GM15510 (cell line): ENCODE measurements around the gene CHFR.

Experiments used
- POLR2A ChIP-seq: IDR thresholded peaks from 3 replicates; pipeline ENCODE4 v1.6.1; 2011; ENCODE audit warnings: borderline replicate concordance; ENCODE audit not compliant: insufficient read length; ENCODE audit errors: extremely low read depth

Gene CHFR

DNA sequence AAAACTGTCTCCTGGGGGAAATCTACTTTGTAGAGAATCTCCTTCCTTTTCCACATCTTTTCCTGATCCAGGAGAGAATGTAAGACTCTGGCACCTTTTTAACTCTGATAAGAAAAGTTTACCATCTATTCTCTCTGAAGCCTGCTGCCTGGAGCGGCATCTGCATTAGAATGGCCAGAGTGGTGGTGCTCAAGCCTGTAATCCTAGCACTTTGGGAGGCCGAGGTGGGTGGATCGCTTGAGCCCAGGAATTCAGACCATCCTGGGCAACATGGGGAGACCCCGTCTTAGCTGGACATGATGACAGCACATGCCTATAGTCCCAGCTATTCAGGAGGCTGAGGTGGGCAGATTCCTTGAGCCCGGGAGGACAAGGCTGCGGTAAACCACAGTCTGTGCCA, 1.4 kb upstream of the CHFR start:
- no peak for TF ChIP-seq POLR2A

DNA sequence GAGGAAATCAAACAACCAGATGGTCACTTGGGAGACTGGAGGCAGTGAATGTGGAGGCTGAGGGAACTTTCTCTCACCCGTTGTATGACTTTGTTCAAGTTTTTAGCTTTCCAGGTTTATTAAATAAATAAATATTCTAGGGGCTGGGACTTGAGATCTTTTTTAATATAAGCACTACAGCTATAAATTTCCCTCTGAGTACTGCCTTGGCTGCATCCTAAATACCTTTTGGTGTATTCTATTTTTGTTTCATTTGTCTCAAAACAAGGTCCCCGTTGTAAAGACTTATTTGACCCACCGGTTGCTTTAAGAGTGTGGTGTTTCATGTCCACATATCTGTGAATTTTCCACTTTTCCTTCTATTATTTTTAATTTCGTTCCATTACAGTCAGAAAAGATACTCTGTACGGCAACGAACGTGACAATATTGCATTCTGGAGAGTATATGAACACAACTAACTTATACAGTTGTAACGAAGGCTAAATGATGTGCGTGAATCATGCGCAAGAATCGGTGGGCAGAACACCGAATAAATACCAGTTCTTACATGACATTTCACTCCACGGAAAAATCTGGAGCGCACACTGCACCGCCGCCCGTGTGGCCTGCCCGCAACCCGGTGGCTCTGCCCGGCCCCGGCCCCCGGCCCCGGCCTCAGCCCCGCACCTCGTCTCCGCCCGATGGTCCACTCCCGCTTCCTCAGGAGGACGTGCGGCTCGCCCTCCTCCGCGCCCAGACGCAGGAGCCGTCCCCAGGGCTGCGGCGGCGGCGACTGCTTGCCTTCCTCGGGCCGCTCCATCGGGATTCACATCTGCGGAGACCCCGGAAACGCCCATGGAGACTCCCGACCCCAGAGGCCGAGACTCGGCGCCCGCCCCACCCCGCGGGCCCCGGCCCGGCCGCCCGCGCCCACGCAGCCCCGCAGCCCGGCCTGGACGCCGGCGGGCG, 602 bp downstream of the CHFR start:
- no peak for TF ChIP-seq POLR2A

DNA sequence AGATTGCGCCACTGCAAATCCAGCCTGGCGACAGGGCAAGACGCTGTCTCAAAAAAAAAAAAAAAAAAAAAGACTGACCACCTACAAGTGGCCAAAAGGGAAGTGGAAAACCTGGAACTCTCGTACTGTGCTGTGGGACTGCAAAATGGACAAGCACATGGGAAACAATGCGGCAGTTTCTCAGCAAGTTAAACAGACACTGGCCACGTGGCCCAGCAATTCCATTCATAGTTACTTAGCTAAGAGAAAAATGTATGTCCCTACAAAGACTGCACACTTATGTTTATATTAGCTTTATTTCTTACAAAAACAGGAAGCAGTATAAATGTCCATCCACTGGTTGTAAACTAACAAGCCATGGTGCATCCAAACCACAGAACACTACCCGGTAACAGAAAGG, 5.6 kb downstream of the CHFR start:
- TF ChIP-seq POLR2A: no peak

DNA sequence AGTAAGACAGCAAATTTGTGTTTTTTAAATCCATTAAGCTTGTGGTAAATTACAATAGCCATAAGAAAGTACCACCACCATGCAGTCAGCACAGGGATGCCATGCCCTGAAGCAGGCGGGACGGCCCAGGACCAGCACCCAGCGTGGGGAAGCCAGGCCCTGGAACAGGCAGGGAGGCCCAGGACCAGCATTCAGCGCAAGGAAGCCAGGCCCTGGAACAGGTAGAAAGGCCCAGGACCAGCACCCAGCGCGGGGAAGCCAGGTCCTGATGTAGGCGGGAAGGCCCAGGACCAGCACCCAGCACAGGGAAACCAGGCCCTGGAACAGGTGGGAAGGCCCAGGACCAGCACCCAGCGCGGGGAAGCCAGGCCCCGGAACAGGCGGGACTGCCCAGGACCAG, 13.2 kb downstream of the CHFR start:
- no peak for TF ChIP-seq POLR2A

DNA sequence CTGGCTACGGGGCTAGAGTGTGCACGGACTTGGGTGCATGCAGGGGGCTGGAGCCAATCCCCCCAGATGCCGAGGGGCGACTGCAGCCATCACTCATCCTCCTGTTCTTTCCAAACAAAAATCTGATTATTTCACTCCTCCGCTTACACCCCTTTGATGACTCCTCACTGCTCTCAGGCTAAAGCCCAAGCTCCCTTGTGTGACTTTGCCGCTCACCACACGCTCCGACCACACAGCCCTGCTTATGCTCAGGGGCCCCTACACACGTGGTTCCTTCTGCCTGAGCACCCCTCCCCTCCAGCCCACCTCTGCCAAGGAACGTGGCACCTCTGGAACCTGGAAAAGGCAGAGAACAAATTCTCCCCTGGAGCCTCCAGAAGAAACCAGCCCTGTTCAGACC, 13.7 kb downstream of the CHFR start:
- TF ChIP-seq POLR2A: no peak

DNA sequence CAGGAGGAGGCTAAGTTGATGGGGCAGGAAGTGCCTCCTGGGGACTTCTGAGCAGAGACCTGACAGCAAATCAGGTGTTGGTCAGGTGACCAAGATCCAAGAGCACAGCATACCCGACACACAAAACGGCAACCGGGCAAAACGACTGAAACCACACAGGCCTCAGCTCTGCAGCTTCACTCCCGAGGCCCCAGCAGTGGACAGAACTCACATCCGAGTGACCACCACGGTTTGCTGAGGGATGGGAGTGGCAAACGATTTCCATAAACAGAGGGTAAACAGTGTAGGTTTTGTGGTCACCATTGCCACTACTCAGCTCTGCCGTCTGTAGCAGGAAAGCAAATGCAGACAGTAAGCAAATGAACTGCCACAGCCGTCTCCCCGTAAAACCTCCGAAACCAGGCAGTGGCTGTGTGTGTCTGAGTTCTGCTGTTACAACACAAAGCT, 14.4 kb downstream of the CHFR start:
- TF ChIP-seq POLR2A: no peak

DNA sequence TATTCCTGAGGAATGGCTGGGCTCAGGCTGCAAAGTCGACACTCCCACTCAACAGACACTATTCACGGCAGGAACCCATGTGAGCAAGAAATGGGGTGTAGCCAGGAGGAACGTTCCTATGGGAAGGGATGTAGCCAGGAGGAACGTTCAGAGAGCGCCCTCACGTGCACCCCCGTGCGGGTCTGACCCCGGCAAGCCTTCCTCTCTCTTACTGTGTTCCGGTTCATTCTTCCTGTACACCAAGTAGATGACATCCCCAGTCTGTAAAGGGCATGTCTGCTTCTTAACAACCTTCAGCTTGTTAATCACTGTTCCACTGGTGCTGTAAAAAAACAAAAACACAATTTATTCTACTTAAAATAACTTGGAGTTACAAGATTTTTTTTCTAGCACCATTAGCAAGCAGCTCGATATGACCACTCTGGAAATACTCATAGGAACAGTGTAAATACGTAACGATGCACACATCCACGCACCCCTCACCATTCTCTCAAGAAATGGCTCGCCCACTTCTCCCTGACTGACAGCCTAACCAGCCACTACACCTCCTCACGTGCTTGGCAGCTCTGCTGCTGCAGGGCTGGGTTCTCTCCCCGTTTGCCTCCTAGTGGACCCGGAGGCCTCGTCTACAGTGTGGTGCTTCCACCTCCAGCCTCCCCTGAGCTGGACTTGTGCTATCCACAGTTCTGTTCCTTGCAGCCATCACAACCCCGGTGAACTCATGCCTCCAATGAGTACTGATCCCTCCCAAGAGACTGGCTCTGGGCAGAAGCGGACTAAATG, 15.1 kb downstream of the CHFR start:
- no peak for TF ChIP-seq POLR2A

DNA sequence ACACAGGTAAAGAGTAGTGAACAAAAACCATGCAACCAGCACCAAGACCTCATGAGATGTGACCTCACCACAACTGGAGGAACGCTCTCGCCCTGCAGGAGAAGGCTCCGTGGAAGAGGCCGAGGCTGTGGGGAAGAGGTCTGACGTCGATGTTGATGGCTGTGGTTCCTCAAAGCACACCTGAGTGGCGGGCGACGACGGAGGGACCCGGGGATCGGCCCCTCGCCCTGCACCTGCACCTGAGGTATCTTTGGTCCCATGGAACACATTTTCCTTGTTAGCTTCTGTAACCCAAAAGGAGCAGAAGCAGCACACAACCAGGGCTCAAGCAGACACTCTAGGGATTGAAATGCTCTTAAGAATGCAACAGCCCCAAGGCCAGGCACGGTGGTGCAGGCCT, 17.9 kb downstream of the CHFR start:
- TF ChIP-seq POLR2A: no peak

DNA sequence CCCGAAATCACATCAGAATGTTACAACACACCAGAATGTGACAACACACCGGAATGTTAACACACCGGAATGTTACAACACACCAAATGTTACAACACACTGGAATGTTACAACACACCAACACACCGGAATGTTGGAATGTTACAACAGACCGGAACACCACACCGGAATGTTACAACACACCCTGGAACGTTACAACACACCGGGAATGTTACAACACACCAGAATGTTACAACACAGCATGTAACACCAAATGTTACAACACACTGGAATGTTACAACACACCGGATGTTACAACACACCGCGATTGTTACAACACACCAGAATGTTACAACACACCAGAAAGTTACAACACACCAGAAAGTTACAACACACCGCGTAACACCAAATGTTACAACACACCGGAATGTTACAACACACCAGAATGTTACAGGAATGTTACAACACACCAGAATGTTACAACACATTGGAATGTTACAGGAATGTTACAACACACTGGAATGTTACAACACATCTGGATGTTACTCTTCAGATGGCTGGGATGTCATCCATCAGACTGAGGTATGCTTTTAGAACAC, 21.1 kb downstream of the CHFR start:
- TF ChIP-seq POLR2A: no peak

DNA sequence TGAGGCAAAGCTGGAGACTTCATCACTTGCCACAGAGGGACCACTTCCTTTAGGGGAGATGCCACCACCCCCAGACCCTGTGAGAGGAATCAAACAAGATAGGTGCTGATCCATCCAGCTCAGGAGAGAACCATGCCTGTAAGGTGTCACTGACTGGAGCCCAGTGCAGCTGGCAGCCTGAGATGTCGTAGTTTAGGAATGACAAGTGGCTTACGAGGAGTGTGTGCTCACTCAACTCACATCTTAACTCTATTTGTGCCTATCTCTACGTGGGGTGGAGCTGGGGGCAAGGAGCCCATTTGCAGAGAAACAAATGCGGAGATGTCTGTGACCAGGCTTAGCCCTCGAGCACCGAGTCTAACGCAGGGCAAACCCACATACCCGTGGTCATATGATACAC, 25.8 kb downstream of the CHFR start:
- no peak for TF ChIP-seq POLR2A

DNA sequence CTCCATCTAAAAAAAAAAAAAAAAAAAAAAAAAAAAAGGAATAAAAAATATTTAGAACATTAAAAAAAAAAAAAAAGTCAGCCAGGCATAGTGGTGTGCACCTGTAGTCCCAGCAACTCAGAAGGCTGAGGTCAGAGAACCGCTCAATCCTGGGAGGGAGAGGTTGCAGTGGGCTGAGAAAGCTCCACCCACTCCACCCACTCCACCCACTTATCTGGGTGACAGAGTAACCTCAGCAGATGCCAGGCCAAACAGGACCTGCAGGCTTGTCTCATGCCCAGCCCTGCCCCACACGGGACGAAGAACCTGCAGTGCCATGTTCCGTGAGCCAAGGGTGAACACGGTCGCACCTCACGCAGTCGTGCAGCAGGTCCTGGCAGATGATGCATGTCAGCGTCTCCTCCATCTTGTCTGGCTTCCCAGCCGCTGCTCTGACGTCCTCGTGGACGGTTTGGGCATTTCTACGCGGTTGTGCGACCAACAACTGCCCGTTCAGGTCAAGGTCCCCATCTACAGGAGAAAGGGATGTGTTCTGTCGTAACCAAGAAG, 28.6 kb downstream of the CHFR start:
- TF ChIP-seq POLR2A: no peak

DNA sequence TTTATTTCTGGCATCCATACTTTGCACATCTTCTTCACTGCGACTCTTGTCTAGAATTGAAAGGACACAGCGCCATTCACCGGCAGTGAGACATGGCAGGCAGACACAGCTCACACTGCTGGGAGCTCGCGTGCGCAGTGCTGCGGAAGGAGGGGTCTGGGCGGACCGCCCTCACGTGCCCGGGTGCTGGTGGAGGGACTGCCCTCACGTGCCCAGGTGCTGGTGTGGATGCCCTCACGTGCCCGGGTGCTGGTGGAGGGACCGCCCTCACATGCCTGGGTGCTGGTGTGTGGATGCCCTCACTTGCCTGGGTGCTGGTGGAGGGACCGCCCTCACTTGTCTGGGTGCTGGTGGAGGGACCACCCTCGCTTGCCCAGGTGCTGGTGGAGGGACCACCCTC, 30.8 kb downstream of the CHFR start:
- TF ChIP-seq POLR2A: no peak

DNA sequence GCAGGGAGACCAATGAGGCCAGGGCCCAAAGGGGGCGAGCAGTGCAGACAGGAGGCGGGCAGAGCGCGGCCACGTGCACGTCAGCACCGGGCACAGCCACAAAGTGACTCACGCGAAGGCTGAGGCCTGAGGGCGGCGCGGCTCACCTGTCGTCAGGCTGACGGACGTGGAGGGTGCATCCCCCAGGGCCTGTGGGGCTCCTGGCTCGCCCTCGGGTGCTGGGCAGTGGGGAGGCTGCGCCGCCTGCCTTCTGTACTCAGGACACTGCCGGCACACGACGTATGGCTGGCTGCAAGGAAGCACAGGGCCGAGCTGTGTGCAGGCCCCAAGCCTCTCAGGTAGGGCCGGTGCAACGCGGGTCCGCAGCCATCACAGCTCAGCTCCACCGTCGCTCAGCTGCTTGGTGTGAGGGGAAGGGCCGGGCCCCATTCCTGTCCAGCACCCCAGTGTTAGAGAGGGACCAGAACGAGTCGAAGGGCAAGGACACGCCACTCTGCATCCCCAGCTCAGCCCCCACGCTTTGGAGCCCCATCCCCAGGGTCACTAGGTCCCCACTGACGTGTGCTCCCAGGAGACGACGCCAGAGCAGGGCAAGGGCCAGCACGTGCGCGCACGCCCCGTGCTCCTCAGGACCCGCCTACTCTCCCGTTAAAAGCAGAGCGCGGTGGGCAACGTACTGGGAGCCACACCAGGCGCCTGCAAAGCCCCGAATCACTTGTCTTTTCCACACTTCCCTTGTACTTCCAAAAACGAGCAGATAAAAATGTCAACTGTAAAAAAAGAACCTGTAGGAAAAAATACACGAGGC, 33.9 kb downstream of the CHFR start:
- TF ChIP-seq POLR2A: no peak

DNA sequence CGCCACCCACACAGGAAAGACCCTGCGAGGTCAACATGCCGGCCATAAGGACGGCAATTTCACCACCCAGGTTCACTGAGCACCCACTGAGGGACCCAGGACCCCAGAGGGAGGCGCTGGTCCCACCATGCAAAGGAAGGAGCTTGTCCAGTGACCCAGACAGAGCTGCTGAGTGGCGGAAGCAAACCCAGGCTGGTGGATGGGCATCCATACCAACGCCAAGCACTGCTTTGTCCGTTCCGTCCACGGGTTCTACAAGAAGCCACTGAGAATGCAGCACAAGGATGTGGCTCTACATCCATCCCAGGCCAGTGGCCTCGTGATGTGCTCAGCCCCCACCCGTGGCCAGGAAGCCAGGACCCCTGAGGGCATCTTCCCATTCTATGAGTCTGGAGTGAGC, 34.9 kb downstream of the CHFR start:
- no peak for TF ChIP-seq POLR2A

DNA sequence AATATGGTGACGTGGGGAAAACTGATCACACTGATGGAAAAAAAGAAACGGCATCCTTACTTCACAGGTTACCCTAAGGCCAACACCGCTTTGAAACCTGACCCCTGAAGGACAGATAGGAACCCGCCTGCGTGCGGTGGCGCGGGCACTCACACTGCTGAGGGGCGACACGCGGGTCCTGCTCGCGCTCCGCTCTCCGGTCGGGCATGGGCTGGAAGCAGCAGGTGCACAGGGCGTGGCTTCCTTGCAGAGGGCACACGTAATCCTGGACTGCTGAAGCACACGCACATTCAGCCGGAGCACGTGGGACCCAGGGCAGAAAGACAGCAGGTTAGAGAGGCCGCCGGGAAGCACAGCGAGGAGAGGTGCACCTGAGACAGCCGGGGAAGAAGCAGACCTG, 35.9 kb downstream of the CHFR start:
- no peak for TF ChIP-seq POLR2A

DNA sequence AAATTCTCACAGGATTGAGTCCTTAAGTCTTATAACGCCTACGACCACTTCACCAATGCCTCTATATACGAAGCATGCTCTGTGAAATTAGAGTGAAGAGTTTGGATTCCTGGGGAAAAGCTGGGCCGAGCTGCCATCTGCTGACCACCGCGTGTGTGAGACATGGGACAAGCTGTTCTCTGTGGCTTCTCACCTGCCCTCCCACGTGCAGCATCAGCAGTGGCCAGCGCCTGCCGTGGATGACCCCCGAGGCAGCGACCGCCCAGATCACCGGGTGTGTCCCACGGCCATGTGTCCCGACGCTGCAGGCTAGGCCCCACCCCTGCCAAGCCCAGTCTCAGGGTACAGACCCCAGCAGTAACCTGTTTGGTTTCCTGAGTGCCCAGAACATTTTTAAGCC, 37.1 kb downstream of the CHFR start:
- no peak for TF ChIP-seq POLR2A
